T-cell (primary cell): ENCODE data around the gene FTO. TPM values are rescaled to one million over a fixed set of nuclear protein-coding genes. Genes with fewer than 3 reads are reported as not detected.

Source experiments
- ATAC-seq, 4 experiments: fragments of 200-7000 bp in 3 of 4; fragments of 150-1000 bp in 1 of 4; cut with Tn5 transposase; replicated peaks in 1 of 4; 1 replicate in 3 of 4; 2 replicates in 1 of 4; pipeline ENCODE4 v1.10.0; 2021; ENCODE audit warnings: moderate library complexity in 3 of 4, mild to moderate bottlenecking in 2 of 4, moderate number of reproducible peaks in 1 of 4
- CTCF ChIA-PET, 2 donors: fragments of 300-600 bp; sonication (Branson Sonifier 250); formaldehyde crosslinking; loops; one replicate each; lab custom pipeline; 2022; ENCODE audit warnings: antibody characterized with exemption in 2 of 2; lab: Charles Lee
- POLR2A ChIA-PET, 2 donors: fragments of 300-600 bp; sonication (Branson Sonifier 250); formaldehyde crosslinking; loops; one replicate each; lab custom pipeline; 2022; ENCODE audit warnings: antibody characterized with exemption in 2 of 2; lab: Charles Lee
- DNase-seq, 35 experiments: peaks; one replicate each; pipeline versions ENCODE4 v3.0.0 to v3.0.0-alpha.2; 2013 to 2023
- H3K27ac ChIP-seq: one replicate; pipeline ENCODE4 v1.5.1; 2013; ENCODE audit warnings: low read length
- H3K27me3 ChIP-seq, 2 experiments: replicated peaks in 1 of 2; 1 replicate in 1 of 2; 2 replicates in 1 of 2; pipeline versions ENCODE4 v1.6.1 to v1.7.0; 2013; ENCODE audit warnings: low read length in 1 of 2, mixed read lengths in 1 of 2; ENCODE audit not compliant: control insufficient read depth in 2 of 2, insufficient read depth in 2 of 2; ENCODE audit errors: extremely low read depth in 1 of 2
- H3K36me3 ChIP-seq, 2 donors: 1 replicate in 1 of 2; 2 replicates in 1 of 2; pipeline versions ENCODE4 v1.6.1 to v1.7.0; 2013; ENCODE audit warnings: low read length in 1 of 2; ENCODE audit not compliant: control insufficient read depth in 2 of 2, insufficient read depth in 1 of 2; ENCODE audit errors: extremely low read depth in 1 of 2
- H3K4me1 ChIP-seq, 2 experiments: 1 replicate in 1 of 2; 2 replicates in 1 of 2; pipeline versions ENCODE4 v1.6.1 to v1.7.0; 2013; ENCODE audit warnings: low read length in 2 of 2, mixed read lengths in 1 of 2; ENCODE audit not compliant: insufficient read depth in 2 of 2, control insufficient read depth in 1 of 2; ENCODE audit errors: extremely low read depth in 1 of 2
- H3K4me3 ChIP-seq, 2 donors: 1 replicate in 1 of 2; 2 replicates in 1 of 2; pipeline versions ENCODE4 v1.5.1 to v1.7.0; 2013; ENCODE audit warnings: mild to moderate bottlenecking in 2 of 2, low read length in 1 of 2, moderate library complexity in 1 of 2; ENCODE audit not compliant: control insufficient read depth in 1 of 2; ENCODE audit errors: extremely low read depth in 1 of 2
- H3K9me3 ChIP-seq: 2 replicates; pipeline ENCODE4 v1.7.0; 2013
- H3K27ac Mint-ChIP-seq, 2 donors: one replicate each; pipeline ENCODE4 v1.8.0; 2020 to 2021; ENCODE audit warnings: mild to moderate bottlenecking in 2 of 2, mixed read lengths in 2 of 2
- H3K27me3 Mint-ChIP-seq, 2 donors: one replicate each; pipeline ENCODE4 v1.8.0; 2021 to 2022; ENCODE audit warnings: mixed read lengths in 2 of 2
- H3K36me3 Mint-ChIP-seq: one replicate; pipeline ENCODE4 v1.8.0; 2021; ENCODE audit warnings: mixed read lengths
- H3K4me1 Mint-ChIP-seq, 3 donors: one replicate each; pipeline ENCODE4 v1.8.0; 2020 to 2022; ENCODE audit warnings: mixed read lengths in 3 of 3, mild to moderate bottlenecking in 1 of 3
- H3K4me3 Mint-ChIP-seq, 3 donors: one replicate each; pipeline ENCODE4 v1.8.0; 2020 to 2022; ENCODE audit warnings: mild to moderate bottlenecking in 3 of 3, mixed read lengths in 3 of 3, moderate library complexity in 3 of 3
- H3K9me3 Mint-ChIP-seq, 3 donors: one replicate each; pipeline ENCODE4 v1.8.0; 2020 to 2022; ENCODE audit warnings: mixed read lengths in 3 of 3
- WGBS: methylation state at CpG from one replicate; pipeline ENCODE4 v1.1.5; 2013; ENCODE audit warnings: missing lambda C conversion rate; ENCODE audit not compliant: insufficient coverage; 5-methylcytosine and 5-hydroxymethylcytosine counted together
- total RNA-seq, 35 experiments: library from RNA in 6 of 35; stranded (reverse) in 6 of 35; fragments of 120-200 nt in 1 of 35; gene quantifications; one replicate each; pipeline versions ENCODE4 v1.2.1 to v1.2.4 and lab custom pipeline; 2013 to 2026

FTO gene
- total RNA-seq, 5 donors from 2014 or later (not counting 1 experiment from before 2014, with no cell fraction given) = 44.7 to 69.0 (median 46.0) TPM

- Histone ChIP-seq H3K4me1 (no peaks in the 10 kb centered on the region), H3K27me3 (no peaks in the 10 kb centered on the region), H3K9me3 (no peaks in the 10 kb centered on the region), H3K27ac (no peak overlapping the region), H3K36me3 (no peaks in the 10 kb centered on the region), H3K4me3 (no peak overlapping the region)
- ChIA-PET CTCF (no interaction called here), POLR2A (interaction anchor here in 1 of 2 donors (0.6 kb wide), 1 partner anchor 474 kb away, joined by 5 read pairs; no protein-coding TSS in a partner anchor)
- Mint-ChIP-seq H3K9me3 (peaks cover 13 to 31% (median 16%) of the 10 kb centered on the region in 3 donors), H3K36me3 (peaks cover 65% of the 10 kb centered on the region), H3K27ac (no peak overlapping the region), H3K4me1 (no peaks in the 10 kb centered on the region), H3K4me3 (no peak overlapping the region), H3K27me3 (no peaks in the 10 kb centered on the region)
- DNase-seq (no peak), ATAC-seq (no peak)
- WGBS = 92% methylated on average over 2 of the region's 4 CpGs
Observed at GRCh38 chr16:54027062-54027461, 323.1 kb downstream of the FTO start.

- WGBS = no CpG with 5 or more reads among the region's 1 CpG
- no peak overlapping the region for H3K4me3 Mint-ChIP-seq
- no peaks in the 10 kb centered on the region for H3K36me3 ChIP-seq
- no peak overlapping the region for H3K27ac Mint-ChIP-seq
- no peak overlapping the region for H3K4me3 ChIP-seq
- H3K27ac ChIP-seq = no peak overlapping the region
- no peaks in the 10 kb centered on the region for H3K9me3 ChIP-seq
- no peak for DNase-seq
- POLR2A ChIA-PET = interaction anchor here in 1 of 2 donors (0.6 kb wide), 1 partner anchor 475 kb away, joined by 5 read pairs; no protein-coding TSS in a partner anchor
- CTCF ChIA-PET = no interaction called here
- H3K4me1 Mint-ChIP-seq = no peaks in the 10 kb centered on the region
- H3K36me3 Mint-ChIP-seq = peaks cover 64% of the 10 kb centered on the region
- ATAC-seq = no peak
- H3K9me3 Mint-ChIP-seq = peaks cover 13 to 31% (median 16%) of the 10 kb centered on the region in 3 donors
- H3K27me3 ChIP-seq = no peaks in the 10 kb centered on the region
- no peaks in the 10 kb centered on the region for H3K27me3 Mint-ChIP-seq
- H3K4me1 ChIP-seq = no peaks in the 10 kb centered on the region
Observed at GRCh38 chr16:54027558-54027957, 323.6 kb downstream of the FTO start.

GRCh38 chr16:54027995-54028394 is 324.0 kb downstream of the FTO start:
- Histone ChIP-seq H3K36me3 (no peaks in the 10 kb centered on the region), H3K27me3 (no peaks in the 10 kb centered on the region), H3K9me3 (no peaks in the 10 kb centered on the region), H3K27ac (no peak overlapping the region), H3K4me3 (no peak overlapping the region), H3K4me1 (no peaks in the 10 kb centered on the region)
- peaks cover 66% of the 10 kb centered on the region for H3K36me3 Mint-ChIP-seq
- no peak overlapping the region for H3K27ac Mint-ChIP-seq
- H3K27me3 Mint-ChIP-seq = no peaks in the 10 kb centered on the region
- no peak overlapping the region for H3K4me3 Mint-ChIP-seq
- DNase-seq = no peak
- CTCF ChIA-PET = interaction anchor here in 1 of 2 donors (0.6 kb wide), 1 partner anchor 78 kb away, joined by 3 read pairs; no protein-coding TSS in a partner anchor
- POLR2A ChIA-PET = no interaction called here
- no peaks in the 10 kb centered on the region for H3K4me1 Mint-ChIP-seq
- peaks cover 13 to 30% (median 16%) of the 10 kb centered on the region in 3 donors for H3K9me3 Mint-ChIP-seq
- 100% methylated on average over 1 of the region's 3 CpGs for WGBS
- no peak for ATAC-seq

- POLR2A ChIA-PET = no interaction called here
Observed at GRCh38 chr16:54030451-54030850, 326.5 kb downstream of the FTO start.

GRCh38 chr16:54031107-54031760 is 327.3 kb downstream of the FTO start:
- DNase-seq (no peak), ATAC-seq (no peak)
- 93% methylated on average over 3 of the region's 5 CpGs for WGBS
- H3K9me3 ChIP-seq = no peaks in the 10 kb centered on the region
- no peaks in the 10 kb centered on the region for H3K36me3 ChIP-seq
- CTCF ChIA-PET = no interaction called here
- H3K27me3 Mint-ChIP-seq = no peaks in the 10 kb centered on the region
- no peak overlapping the region for H3K27ac ChIP-seq
- H3K4me3 ChIP-seq = no peak overlapping the region
- H3K4me3 Mint-ChIP-seq = no peak overlapping the region
- H3K4me1 ChIP-seq = no peaks in the 10 kb centered on the region
- H3K9me3 Mint-ChIP-seq = peaks cover 13 to 26% (median 16%) of the 10 kb centered on the region in 3 donors
- no peaks in the 10 kb centered on the region for H3K4me1 Mint-ChIP-seq
- H3K36me3 Mint-ChIP-seq = peaks cover 59% of the 10 kb centered on the region
- H3K27me3 ChIP-seq = no peaks in the 10 kb centered on the region
- POLR2A ChIA-PET = no interaction called here
- no peak overlapping the region for H3K27ac Mint-ChIP-seq

More at GRCh38 chr16:54030451-54030850, 326.5 kb downstream of the FTO start:
- H3K27me3 Mint-ChIP-seq = no peaks in the 10 kb centered on the region
- no peak overlapping the region for H3K4me3 ChIP-seq
- H3K4me3 Mint-ChIP-seq = no peak overlapping the region
- no peaks in the 10 kb centered on the region for H3K36me3 ChIP-seq
- DNase-seq = no peak
- WGBS = no CpG with 5 or more reads among the region's 1 CpG
- no peaks in the 10 kb centered on the region for H3K4me1 Mint-ChIP-seq
- peaks cover 57% of the 10 kb centered on the region for H3K36me3 Mint-ChIP-seq
- H3K9me3 ChIP-seq = no peaks in the 10 kb centered on the region
- CTCF ChIA-PET = no interaction called here
- H3K27me3 ChIP-seq = no peaks in the 10 kb centered on the region
- H3K4me1 ChIP-seq = no peaks in the 10 kb centered on the region
- no peak overlapping the region for H3K27ac ChIP-seq
- no peak overlapping the region for H3K27ac Mint-ChIP-seq
- no peak for ATAC-seq
- peaks cover 13 to 26% (median 16%) of the 10 kb centered on the region in 3 donors for H3K9me3 Mint-ChIP-seq

GRCh38 chr16:54033747-54034146 is 329.8 kb downstream of the FTO start:
- no peaks in the 10 kb centered on the region for H3K4me1 ChIP-seq
- no peak overlapping the region for H3K27ac ChIP-seq
- ATAC-seq (no peak), DNase-seq (no peak)
- H3K36me3 ChIP-seq = no peaks in the 10 kb centered on the region
- H3K27ac Mint-ChIP-seq = no peak overlapping the region
- no peaks in the 10 kb centered on the region for H3K9me3 ChIP-seq
- no peaks in the 10 kb centered on the region for H3K27me3 ChIP-seq
- H3K4me3 Mint-ChIP-seq = no peak overlapping the region
- POLR2A ChIA-PET = no interaction called here
- peaks cover 6 to 22% (median 12%) of the 10 kb centered on the region in 3 donors for H3K9me3 Mint-ChIP-seq
- H3K27me3 Mint-ChIP-seq = no peaks in the 10 kb centered on the region
- CTCF ChIA-PET = interaction anchor here in 1 of 2 donors (0.6 kb wide), 1 partner anchor 1069 kb away, joined by 3 read pairs; no protein-coding TSS in a partner anchor
- WGBS = 100% methylated on average over 2 of the region's 6 CpGs
- H3K4me3 ChIP-seq = no peak overlapping the region
- no peaks in the 10 kb centered on the region for H3K4me1 Mint-ChIP-seq
- peaks cover 49% of the 10 kb centered on the region for H3K36me3 Mint-ChIP-seq
